ENCODE measurements around the gene QSER1. TPM values are rescaled to one million over a fixed set of nuclear protein-coding genes. Genes with fewer than 3 reads are reported as not detected.
"Not testable (repeated sequence)": the region's sequence is repeated elsewhere in the genome, so short reads cannot be mapped to it uniquely, and the experiment has no call there.

Gene QSER1
- total RNA-seq, 1 experiment from 2014 or later: 54.8 TPM

DNA sequence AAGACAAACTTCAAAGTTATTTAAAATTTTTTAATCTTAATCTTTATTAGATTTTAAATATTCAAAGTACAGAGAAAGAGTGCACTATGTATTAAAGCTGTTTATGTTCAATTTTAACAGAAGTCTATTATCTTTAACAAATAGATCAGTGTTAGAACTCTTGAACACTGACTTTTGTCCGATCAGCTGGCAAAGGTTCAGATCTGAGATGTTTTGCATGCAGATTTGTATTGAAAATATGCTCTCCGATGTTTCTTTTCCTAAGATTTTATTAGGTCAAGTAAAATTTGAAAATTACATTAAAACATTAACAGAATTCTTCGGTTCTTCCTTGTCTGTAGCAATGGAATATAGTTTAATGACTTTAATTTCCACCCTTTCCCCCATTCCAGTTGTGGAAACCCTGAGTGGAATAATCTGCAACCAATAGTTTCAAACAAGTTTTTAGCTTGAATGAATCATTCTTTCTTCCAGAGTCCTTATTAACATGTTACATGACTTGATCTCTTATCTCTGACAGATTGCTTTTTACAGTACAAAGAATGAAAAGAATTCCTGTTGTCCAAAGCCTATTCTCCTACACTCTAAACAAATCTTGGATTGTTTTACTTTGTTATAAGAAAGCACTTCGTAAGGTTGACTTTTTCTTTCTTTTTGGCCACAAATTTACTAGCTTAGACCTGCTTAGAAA, 135.4 kb downstream of the QSER1 start:
- no peak overlapping the region for H3K4me3 Mint-ChIP-seq (ENCODE audit: low read depth, unreplicated experiment)
- DNase-seq: no peak
- no peaks in the 10 kb centered on the region for H3K9me3 Mint-ChIP-seq (ENCODE audit: low read depth, unreplicated experiment)
- H3K27ac Mint-ChIP-seq (ENCODE audit: unreplicated experiment): no peak overlapping the region
- H3K4me1 Mint-ChIP-seq (ENCODE audit: low read depth, unreplicated experiment): no peaks in the 10 kb centered on the region
- CTCF ChIA-PET: no interaction called here
- intact Hi-C loops (cut with micrococcal nuclease; ENCODE audit: unreplicated experiment): no loop called here
- no peak for TF ChIP-seq CTCF (IDR thresholded peaks at IDR 0.05; ENCODE audit: unreplicated experiment)
- BruUV-seq (replicated peaks): no TSS peak
- H3K27me3 Mint-ChIP-seq (ENCODE audit: unreplicated experiment): no peaks in the 10 kb centered on the region
- H3K36me3 Mint-ChIP-seq (ENCODE audit: insufficient read depth, unreplicated experiment): no peaks in the 10 kb centered on the region

- no peaks in the 10 kb centered on the region for H3K27me3 Mint-ChIP-seq (ENCODE audit: unreplicated experiment)
- no peak overlapping the region for H3K4me3 Mint-ChIP-seq (ENCODE audit: low read depth, unreplicated experiment)
- no peak for DNase-seq
- no peak for TF ChIP-seq CTCF (IDR thresholded peaks at IDR 0.05; ENCODE audit: unreplicated experiment)
- H3K27ac Mint-ChIP-seq (ENCODE audit: unreplicated experiment): no peak overlapping the region
- CTCF ChIA-PET: no interaction called here
- H3K9me3 Mint-ChIP-seq (ENCODE audit: low read depth, unreplicated experiment): no peaks in the 10 kb centered on the region
- H3K36me3 Mint-ChIP-seq (ENCODE audit: insufficient read depth, unreplicated experiment): no peaks in the 10 kb centered on the region
- no peaks in the 10 kb centered on the region for H3K4me1 Mint-ChIP-seq (ENCODE audit: low read depth, unreplicated experiment)
- intact Hi-C loops (cut with micrococcal nuclease; ENCODE audit: unreplicated experiment): no loop called here
- no TSS peak for BruUV-seq (replicated peaks)
Observed at GRCh38 chr11:33028537-33028914, 135.9 kb downstream of the QSER1 start.

DNA sequence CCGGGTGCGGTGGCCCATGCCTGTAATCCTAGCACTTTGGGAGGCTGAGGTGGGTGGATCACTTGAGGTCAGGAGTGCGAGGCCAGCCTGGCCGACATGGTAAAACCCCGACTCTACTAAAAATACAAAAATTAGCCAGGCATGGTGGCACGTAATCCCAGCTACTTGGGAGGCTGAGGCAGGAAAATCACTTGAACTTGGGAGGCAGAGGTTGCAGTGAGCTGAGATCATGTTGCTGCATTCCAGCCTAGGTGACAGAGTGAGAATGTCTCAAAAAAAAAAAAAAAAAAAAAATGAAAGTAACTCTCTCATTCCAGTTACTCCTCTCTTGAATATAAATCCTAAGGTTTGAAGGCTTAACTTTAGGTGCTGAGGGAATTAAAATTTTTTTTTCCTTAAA, 136.6 kb downstream of the QSER1 start:
- CTCF ChIA-PET; DNase-seq; intact Hi-C loops (cut with micrococcal nuclease; ENCODE audit: unreplicated experiment): not testable (repeated sequence)

More for the DNA sequence above, 136.6 kb downstream of the QSER1 start:
- H3K27ac Mint-ChIP-seq (ENCODE audit: unreplicated experiment); H3K4me1 Mint-ChIP-seq (ENCODE audit: low read depth, unreplicated experiment); H3K4me3 Mint-ChIP-seq (ENCODE audit: low read depth, unreplicated experiment); BruUV-seq (replicated peaks); H3K27me3 Mint-ChIP-seq (ENCODE audit: unreplicated experiment); H3K9me3 Mint-ChIP-seq (ENCODE audit: low read depth, unreplicated experiment); H3K36me3 Mint-ChIP-seq (ENCODE audit: insufficient read depth, unreplicated experiment): not testable (repeated sequence)

Other genes with a start within 250 kb of the QSER1 start
- gene CCDC73, start 98.1 kb upstream of the QSER1 start, total RNA-seq (2022): 0.07 TPM in 1 of 2 replicates, not detected in the other
- gene PRRG4, start 62.9 kb upstream of the QSER1 start, total RNA-seq (2022): 22.9 and 23.9 TPM in 2 replicates
- 1.2 and 1.6 TPM in 2 replicates for gene DEPDC7, start 123.1 kb downstream of the QSER1 start, total RNA-seq (2022)
- 8.6 and 9.6 TPM in 2 replicates for gene TCP11L1, start 146.8 kb downstream of the QSER1 start, total RNA-seq (2022)